NCI-H2081 treated with DMSO at 0.1 percent for 48 hours (cell line): Measurements from ENCODE around the gene SS18.
A peak's percentile ranks its signal among the peaks of the same experiment; 100 is the strongest.
"Not testable (repeated sequence)": the region's sequence is repeated elsewhere in the genome, so short reads cannot be mapped to it uniquely, and the experiment has no call there.

Source experiments
- DNase-seq: peaks from one replicate; lab custom pipeline; 2025; lab: John Stamatoyannopoulos, UW

Gene SS18, protein sequence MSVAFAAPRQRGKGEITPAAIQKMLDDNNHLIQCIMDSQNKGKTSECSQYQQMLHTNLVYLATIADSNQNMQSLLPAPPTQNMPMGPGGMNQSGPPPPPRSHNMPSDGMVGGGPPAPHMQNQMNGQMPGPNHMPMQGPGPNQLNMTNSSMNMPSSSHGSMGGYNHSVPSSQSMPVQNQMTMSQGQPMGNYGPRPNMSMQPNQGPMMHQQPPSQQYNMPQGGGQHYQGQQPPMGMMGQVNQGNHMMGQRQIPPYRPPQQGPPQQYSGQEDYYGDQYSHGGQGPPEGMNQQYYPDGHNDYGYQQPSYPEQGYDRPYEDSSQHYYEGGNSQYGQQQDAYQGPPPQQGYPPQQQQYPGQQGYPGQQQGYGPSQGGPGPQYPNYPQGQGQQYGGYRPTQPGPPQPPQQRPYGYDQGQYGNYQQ

DNA sequence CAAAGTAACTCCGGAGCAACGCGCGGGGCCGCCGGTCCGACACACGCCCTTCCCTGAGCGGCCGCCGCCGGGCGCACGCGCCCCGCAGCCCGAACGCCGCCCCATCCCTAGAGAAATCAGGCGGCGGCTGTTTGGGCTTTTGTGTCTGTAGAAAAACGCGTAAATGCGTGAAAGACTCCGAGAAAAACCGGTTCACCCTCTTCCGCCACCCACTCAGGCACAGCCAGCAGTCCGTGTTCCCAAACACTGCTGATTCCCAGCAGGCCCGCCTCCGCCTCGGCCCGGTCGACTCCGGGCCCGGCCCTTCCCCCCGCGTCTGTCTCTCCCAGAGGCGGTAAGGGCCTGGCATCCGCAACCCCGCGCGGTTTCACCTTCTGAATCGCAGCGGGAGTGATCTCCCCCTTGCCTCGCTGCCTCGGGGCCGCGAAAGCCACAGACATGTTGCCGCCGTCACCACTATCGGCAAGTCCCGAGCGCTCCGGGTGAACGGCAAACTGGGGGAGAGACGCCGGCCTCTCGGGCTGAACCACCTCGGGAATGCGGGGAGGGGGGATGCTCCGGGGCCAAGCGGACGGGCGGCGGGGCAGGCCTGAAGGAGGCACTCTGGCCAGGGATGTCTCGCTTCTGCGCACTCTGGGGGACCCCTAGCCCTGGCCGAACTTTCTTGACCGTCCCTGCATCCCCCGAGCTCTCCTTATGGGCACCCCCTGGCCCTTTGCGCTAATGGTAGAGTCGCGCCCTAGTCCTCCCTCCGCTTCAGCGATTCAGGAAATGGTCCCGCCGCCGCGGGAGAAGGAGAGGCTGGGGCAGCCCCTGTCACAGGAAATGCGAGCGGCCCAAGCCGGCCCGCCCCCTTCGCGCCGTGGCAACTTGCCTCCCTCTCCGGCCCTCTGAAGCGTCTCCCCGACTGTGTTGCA, at the start of gene SS18:
Gene SS18, minus strand, starts transcription at position 484 of the 917 bp plus-strand sequence. Its CDS starts 44 bp downstream, at position 440.
- peak; percentile 42 for DNase-seq

DNA sequence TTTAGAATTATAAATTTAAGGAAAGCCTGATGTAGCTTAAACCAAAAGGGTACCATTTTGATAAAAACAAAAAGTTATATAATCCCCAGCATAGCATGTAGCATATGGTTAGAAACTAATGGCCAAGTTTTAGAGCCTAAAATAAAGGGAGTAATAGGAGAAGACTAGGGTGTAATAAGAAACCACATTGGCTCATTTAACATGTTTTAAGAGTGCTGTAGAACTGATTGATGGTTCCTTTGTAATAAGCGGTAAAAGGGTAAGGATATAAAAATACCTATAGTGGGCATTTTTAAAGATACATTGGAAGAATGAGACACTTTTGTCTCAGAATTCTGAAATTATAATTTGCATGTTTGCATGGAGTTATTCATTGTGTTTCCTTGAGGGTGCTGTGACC, 45.1 kb upstream of the SS18 start:
- no peak for DNase-seq

DNA sequence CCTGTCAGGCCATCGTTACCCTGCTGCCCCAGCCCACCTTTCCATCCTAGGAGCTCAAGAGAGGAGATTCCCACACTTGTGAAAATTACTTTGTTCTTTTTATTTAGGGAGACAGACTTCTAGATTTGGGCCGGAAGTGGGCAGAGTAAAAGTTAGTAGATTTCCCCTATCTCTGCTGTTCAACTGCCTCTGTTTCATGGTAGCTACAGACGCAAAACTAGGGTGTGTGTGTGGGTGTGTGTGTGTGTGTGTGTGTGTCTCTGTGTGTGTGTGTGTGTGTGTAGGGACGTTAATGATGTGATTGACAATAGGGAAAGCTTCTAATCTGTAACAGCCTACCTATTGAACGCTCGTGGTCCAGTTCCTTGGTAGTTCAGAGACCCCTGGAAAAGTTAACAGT, 43.7 kb upstream of the SS18 start:
- no peak for DNase-seq

DNA sequence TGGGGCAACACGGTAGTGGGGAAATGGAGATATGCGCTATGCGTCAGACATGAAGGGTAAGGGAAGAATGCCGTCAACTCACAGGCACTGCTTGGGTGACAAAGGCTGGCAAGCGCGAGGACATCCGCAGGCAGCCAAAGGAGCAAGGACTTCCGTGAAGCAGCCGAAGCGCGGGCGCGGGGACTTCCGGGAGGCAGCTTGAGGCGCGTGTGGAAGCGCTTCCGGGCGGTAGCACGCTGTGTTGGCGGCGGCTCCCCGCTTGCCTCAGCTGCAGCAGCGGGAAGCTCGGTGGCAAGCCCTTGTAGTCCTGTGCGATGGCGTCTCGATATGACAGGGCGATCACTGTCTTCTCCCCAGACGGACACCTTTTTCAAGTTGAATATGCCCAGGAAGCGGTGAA, 43.2 kb upstream of the SS18 start, which contains the start of gene PSMA8:
Gene PSMA8, plus strand, starts transcription at position 218 of the 400 bp plus-strand sequence. Its CDS starts 97 bp downstream, at position 315.
- DNase-seq, result no peak

DNA sequence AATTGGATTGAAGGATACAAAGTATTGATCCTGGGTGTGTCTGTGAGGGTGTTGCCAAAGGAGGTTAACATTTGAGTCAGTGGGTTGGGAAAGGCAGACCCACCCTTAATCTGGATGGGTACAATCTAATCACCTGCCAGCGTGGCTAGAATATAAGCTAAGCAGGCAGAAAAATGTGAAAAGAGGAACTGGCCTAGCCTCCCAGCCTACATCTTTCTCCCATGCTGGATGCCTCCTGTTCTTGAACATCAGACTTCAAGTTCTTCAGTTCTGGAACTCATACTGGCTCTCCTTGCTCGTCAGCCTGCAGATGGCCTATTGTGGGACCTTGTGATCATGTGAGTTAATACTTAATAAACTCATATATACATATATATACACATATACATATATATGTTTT, 37.8 kb upstream of the SS18 start:
- not testable (repeated sequence) for DNase-seq

DNA sequence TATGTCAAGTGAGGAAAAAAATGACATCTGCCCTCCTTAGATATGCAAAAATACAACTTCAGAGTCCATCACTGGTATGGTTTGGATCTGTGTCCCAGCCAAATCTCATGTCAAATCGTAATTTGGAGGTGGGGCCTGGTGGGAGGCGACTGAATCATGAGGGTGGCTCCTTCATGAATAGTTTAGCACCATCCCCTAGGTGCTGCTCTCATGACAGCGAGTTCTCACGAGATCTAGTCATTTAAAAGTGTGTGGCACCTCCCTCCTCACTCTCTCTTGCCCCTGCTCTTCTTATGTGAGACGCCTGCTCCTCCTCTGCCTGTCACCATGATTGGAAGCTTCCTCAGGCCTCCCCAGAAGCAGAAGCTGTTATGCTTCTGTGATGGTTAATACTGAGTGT, 37.4 kb upstream of the SS18 start:
- no peak for DNase-seq

DNA sequence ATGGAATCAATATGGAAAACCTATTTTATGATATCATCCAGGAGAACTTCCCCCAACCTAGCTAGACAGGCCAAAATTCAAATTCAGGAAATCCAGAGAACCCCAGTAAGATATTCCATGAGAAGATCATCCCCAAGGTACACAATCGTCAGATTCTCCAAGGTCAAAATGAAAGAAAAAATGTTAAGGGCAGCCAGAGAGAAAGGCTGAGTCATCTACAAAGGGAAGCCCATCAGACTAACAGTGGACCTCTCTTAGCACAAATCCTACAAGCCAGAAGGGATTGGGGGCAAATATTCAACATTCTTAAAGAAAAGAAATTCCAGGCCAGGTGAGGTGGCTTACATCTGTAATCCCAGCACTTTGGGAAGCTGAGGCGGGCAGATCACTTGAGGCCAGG, 31.6 kb upstream of the SS18 start:
- not testable (repeated sequence) for DNase-seq

DNA sequence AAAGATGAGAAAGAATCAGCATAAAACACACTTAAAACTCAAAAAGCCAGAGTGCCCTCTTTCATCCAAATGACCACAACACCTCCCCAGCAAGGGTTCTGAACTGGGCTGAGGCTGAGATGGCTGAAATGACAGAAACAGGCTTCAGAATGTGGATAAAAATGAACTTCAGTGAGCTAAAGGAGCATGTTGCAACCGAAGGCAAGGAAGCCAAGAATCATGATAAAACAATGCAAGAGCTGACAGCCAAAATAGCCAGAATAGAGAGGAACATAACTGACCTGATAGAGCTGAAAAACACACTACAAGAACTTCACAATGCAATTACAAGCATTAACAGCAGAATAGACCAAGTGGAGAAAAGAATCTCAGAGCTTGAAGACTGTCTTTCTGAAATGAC, 31.1 kb upstream of the SS18 start:
- no peak for DNase-seq

DNA sequence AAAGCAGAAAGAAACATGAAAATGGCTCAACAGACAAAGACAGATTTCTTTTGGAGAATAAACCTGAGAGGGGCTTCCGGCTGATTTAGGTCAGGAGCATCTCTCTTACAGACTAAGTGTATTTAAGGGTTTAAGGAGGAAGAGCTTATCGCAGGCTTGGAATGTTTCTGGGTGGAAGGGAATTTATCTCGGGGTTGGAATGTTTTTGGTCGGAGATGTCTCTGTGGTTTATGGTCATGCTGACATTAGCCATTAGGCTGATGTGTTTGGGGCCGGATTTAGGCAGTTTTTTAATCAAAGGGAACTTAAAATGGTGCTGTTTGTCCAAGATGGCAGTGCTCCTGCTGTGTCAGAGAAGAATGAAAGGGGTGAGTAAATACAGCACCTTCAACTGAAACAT, 28.8 kb upstream of the SS18 start:
- no peak for DNase-seq

DNA sequence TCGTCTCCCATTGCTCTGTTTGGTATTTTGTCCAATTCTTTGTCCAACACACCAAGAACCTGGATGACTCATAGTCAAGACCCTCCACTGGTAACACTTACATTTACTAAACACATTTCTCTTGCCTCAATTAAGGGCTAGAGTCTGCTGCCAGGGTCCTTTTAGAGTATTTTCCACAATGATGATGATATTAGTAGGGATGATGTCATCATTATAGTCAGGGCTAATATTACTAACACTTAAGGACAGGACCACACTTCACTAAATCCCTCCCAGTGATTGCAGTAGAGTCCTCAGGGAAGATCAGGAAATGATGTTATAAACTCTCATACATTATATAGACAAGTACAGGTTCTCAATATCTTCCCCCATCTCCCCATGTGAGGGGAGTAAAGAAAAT, 13.6 kb upstream of the SS18 start:
- no peak for DNase-seq

DNA sequence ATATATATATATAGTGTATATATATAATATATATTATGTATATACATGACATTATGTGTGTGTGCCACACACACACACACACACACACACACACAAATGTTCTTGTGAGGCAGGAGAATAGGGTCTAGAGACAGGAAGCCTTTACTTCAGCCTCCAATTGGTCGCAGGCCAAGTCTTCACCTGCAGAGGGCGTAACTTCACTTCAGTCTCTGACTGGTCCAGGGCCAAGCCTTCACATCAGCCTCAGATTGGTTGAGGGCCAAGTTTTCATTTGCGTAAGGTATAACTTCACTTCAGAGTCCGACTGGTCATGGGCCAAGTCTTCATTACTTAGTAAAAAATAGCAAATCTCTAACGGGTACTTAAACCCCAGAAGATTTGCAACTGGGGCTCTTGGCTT, 13.2 kb upstream of the SS18 start:
- no peak for DNase-seq

DNA sequence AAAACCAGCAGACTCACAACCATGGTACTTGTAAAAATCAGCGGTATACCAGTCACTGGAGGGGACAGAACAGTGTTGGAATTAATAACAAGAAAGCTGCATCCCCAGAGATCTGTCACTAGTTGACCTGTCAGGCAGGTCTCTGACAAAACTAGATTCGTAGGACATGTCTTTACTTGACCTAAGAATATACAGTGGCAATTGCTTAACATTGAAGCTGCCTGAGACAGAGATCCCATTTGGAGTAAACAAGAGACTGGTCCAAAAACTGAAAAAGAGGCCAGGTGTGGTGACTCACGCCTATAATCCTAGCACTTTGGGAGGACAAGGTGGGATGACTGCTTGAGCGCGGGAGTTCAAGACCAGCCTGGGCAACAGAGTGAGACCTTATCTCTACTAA, 7.2 kb upstream of the SS18 start:
- no peak for DNase-seq

DNA sequence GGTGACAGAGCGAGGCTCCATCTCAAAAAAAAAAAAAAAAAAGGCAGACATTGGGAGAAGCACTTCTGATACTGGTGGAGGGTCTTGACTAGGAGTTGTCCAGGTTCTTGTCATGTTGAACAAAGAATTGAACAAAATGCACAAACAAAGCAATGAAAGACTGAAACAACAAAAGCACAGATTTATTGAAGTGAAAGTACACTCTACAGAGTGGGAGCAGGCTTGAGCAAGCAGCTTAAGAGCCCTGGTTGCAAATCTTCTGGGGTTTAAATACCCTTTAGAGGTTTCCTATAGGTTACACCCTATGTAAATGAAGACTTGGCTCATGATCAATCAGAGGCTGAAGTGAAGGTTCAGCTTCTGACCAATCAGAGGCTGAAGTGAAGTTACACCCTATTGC, 6.4 kb upstream of the SS18 start:
- DNase-seq, result no peak

DNA sequence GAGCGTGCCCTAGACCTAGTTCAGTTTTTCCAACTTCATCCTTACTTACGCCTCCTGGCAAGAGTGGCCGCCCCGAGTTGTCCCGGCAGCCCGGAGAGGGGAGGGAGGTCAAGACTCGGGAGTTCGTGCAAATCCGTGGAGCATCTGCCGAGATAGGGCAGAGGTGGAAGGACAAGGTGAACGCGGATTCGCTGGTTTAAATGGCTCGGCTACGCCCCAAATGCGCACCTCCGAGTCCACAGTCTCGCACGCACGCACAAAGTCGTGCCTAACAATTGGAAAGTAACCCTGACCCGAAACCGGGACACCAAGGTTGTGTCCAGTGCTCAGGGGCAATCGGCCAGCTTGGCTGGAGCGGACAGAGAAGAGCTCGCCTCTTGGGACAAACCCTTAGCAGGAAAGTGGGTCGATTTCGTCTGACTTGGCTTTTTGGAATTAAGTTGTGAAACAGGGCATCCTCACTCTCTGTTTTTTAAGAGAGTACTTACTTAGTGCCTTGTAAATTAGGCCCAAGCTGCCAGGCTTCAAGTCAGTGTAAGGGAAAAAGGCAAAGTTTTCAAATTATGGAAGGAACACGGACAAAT, 726 bp upstream of the SS18 start:
- DNase-seq, result no peak

DNA sequence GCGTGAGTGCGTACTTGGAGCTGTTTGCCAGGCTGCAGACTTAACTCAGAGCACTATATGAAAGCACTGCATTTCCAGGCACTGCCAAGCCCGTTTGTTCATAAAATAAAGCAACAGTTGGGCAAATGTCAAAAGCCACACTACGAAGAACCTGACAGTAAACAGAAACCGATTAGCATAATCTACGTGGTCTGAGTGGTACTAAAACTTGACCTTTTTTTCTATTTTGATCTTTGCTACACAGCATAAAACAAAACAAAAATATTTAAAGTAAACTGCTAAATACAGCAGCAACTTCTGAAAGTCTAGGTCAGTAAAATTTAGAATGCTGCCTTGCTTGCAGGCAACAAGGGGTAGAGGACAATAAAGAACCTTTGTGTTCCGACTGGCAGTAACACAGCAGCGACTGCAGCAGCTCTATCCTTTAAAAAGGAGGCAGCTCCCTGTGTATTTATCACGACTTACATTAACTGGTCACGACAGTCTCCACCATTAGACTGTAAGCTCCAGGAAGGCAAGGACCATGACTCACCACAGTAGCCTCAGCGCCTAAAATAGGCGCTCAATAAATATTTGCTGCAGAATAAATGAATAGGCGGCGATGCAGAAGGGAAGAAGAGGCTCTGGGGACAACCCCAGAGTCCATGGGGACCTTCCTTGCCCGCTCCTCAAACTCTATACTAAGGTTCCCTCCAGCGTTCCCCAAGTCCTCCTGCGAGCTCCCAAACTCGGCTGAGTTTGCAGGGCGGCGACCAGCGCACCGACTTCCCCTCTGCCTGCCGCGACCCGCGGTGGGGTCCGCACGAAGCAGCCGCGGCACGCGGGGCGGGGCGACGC, 902 bp downstream of the SS18 start:
- no peak for DNase-seq

DNA sequence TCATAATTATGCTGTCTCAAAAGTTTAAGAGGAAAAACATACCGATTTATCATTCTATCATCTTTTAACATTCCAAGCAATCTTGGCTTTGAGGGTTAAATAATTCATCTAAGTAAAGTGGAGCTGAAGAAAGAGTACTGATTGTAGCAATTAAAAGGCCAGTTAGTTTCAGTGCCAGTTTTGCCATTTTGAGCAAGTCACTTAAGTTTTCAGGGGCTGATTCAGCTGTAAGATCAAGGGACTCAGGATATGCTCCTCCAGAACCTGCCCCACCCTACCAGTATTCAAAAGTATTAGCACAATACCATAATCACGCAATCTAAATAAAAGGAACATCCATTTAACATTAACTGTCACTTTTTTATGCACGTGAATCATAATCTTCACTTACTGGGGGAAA, 1.9 kb downstream of the SS18 start:
- DNase-seq, result no peak

DNA sequence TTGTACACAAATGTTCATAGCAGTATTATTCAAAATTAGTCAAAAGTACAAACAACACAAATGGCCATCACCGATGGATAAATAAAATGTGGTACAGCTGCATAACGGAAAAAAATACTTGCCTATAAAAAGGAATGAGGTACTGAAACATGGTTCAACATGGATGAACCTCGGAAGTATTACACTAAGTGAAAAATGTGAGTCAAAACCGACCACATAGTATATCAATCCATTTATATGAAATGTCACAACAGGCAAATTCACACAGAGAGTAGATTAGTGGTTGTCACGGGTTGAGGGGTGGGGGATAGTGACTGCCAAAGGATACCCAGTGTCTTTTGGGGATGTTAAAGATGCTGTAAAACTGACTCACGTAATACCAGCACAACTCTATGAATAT, 3.5 kb downstream of the SS18 start:
- no peak for DNase-seq

DNA sequence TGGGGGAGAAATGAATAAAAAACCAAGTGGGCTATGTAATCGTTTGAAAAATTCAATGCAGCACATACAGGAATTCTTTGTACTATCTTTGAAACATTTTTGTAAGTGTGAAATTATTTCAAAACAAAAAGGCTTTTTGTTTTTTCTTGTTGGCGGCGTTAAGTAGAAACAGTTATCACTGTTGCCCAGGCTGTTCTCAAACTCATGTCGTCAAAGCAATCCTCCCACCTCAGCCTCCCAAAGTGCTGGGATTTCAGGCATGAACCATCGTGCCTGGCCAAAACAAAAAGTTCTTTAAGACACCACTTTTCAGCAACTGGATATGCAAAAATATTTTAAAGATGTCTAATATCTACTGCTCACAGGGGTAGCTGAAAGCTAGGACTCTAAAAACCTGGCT, 5.4 kb downstream of the SS18 start:
- no peak for DNase-seq

DNA sequence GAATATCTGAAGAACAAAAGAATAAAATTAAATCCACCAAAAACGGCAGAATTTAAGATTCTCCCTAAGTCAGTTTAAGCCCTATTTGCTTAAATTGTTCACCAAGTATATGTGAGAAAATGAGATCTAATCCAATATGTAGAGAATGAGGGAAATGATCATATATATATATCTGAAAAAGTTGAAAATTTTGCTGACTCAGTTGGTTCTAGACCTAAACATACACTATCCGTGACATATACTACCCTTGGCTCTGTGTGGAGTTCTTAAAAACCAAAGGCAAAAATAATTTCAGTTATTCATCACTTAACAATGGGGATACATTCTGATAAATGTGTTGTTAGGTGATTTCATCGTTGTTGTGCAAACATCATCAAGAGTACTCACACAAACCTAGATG, 7.3 kb downstream of the SS18 start:
- DNase-seq, result no peak

DNA sequence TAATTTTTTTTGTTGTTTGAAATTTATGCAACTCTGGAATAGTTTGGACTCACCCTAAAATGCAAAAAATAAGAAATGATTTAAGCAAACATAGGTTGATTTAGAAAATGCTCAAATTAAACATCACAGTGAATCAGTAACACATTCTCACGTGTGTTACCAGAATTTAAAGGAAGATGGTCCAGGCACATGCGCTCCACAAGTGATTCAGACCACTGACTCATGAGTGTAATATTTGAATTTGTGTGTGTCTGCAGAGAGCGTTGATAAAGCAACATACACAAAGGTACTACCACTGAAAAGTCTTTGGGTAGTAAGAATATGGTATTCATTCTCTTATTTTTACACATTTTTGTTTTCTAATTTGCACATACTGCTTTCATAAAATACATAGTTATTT, 7.9 kb downstream of the SS18 start:
- no peak for DNase-seq

DNA sequence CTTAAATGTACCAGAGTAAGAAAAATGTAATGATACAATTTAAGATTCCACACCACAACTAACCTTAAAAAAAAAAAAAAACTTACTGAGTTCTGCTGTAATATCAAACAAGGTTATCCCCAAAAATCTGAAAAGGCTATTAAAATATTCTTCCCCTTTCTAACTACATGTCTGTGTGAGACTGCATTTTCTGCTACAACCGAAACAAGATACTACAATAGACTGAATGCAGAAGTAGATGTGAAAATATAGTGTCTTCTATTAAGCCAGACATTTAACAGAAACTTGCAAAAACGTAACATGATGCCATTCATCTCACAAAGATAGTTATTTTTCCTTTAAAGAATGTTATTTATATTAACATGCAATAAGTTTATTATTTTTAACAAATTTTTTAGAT, 16.2 kb downstream of the SS18 start:
- DNase-seq, result no peak

DNA sequence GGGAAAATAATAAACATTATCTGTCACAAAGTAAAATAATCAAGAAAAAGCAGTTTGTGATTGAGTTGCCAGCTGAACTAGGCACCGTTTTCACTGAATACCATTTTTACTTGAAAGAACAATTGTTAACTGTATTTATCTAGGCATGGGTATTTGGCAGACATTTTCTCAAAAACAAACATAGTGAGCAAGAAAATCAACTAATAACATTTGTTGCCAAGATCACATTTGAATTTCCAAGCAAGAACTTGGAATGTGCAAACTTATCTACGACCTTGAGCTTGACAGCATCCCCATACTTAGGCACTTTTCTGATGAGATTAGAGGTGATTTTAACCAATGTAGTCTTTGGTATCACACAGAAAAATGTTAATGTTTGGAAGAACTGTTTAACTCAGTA, 16.7 kb downstream of the SS18 start:
- DNase-seq, result no peak
